Kidney (tissue), 14 donors: ENCODE results near the gene KRT36. TPM values are rescaled to one million over a fixed set of nuclear protein-coding genes. Genes with fewer than 3 reads are reported as not detected.

Source experiments
- DNase-seq, 5 donors: peaks; one replicate each; pipeline ENCODE4 v3.0.0-alpha.2; 2013 to 2020
- FAIRE-seq: peaks from 2 replicates; lab custom pipeline; 2012; peaks lifted over from hg19 to GRCh38; lab: Jason Lieb, UNC
- H3K27ac ChIP-seq, 2 donors: one replicate each; pipeline ENCODE4 v1.7.0; 2013; ENCODE audit warnings: low read depth in 2 of 2, low read length in 2 of 2, inconsistent platforms in 1 of 2
- H3K27me3 ChIP-seq: one replicate; pipeline ENCODE4 v1.7.1; 2013; ENCODE audit warnings: low read length, inconsistent platforms; ENCODE audit not compliant: control insufficient read depth, insufficient read depth
- H3K36me3 ChIP-seq, 3 donors: one replicate each; pipeline versions ENCODE4 v1.7.0 to v1.7.1; 2013; ENCODE audit warnings: low read length in 3 of 3, control low read depth in 1 of 3, inconsistent platforms in 1 of 3; ENCODE audit not compliant: insufficient read depth in 3 of 3, control insufficient read depth in 2 of 3
- H3K4me1 ChIP-seq, 3 donors: one replicate each; pipeline versions ENCODE4 v1.7.0 to v1.7.1; 2013; ENCODE audit warnings: low read length in 3 of 3, inconsistent platforms in 1 of 3, low read depth in 1 of 3; ENCODE audit not compliant: control insufficient read depth in 2 of 3, insufficient read depth in 2 of 3
- H3K4me3 ChIP-seq, 3 donors: one replicate each; pipeline versions ENCODE4 v1.7.0 to v1.8.1; 2013; ENCODE audit warnings: low read length in 3 of 3, control low read depth in 1 of 3, inconsistent platforms in 1 of 3
- H3K9ac ChIP-seq, 3 donors: one replicate each; pipeline versions ENCODE4 v1.7.0 to v1.7.1; 2013; ENCODE audit warnings: low read length in 3 of 3, control low read depth in 1 of 3, inconsistent platforms in 1 of 3
- H3K9me3 ChIP-seq, 3 donors: one replicate each; pipeline versions ENCODE4 v1.7.0 to v1.7.1; 2013; ENCODE audit warnings: low read length in 3 of 3, control low read depth in 1 of 3, inconsistent platforms in 1 of 3; ENCODE audit not compliant: control insufficient read depth in 2 of 3, insufficient read depth in 1 of 3
- intact Hi-C: fragments of 100-400 bp; cut with DNase I; formaldehyde crosslinking; loops from one replicate; pipeline ENCODE4 v1.11.1; 2022
- polyA plus RNA-seq: library from polyadenylated mRNA; stranded (reverse); fragments of 350-450 nt; fragmentation: Illumina TruSeq; extraction: RNeasy Lipid Tissue Mini Kit (QIAGEN cat#74804); gene quantifications from one replicate; pipeline ENCODE4 v1.2.3, GENCODE V29; 2014; ENCODE audit warnings: low read depth, low replicate concordance; ENCODE audit not compliant: insufficient read depth
- total RNA-seq: library from RNA; stranded (reverse); fragmentation: NEBNext Ultra II Directional; extraction: Animal tissue kit (Norgen Biotek cat#: 25700); gene quantifications from one replicate; pipeline ENCODE4 v1.2.1, GENCODE V29; 2021
- TF ChIP-seq, protein P1 (sequence below): IDR thresholded peaks from 3 replicates; pipeline ENCODE4 v1.5.1; 2012; ENCODE audit warnings: mild to moderate bottlenecking, moderate library complexity, borderline replicate concordance; ENCODE audit not compliant: insufficient read depth; ENCODE audit errors: extremely low read depth
- donor health status: control.
- donor health status: control.
- donor health status: control.
- donor health status: control.
- donor health status: control.
- donor health status: DM: yes; HTN: yes; CAD: no.
- donor health status: Normal renal cell carcinoma (clear cell type).

KRT36 gene
- total and polyA plus RNA-seq, 2 donors from 2014 or later = not detected

GRCh38 chr17:41480581-41480980, 9.1 kb downstream of the KRT36 start:
- Histone ChIP-seq H3K9ac (no peak overlapping the region), H3K9me3 (no peaks in the 10 kb centered on the region), H3K4me1 (peaks cover 0 to 3% (median 0%) of the 10 kb centered on the region in 3 donors), H3K4me3 (no peak overlapping the region), H3K36me3 (no peaks in the 10 kb centered on the region), H3K27me3 (no peaks in the 10 kb centered on the region), H3K27ac (no peak overlapping the region)
- intact Hi-C loops = no loop called here
- DNase-seq = no peak
- FAIRE-seq = no peak
- TF ChIP-seq, protein P1, sequence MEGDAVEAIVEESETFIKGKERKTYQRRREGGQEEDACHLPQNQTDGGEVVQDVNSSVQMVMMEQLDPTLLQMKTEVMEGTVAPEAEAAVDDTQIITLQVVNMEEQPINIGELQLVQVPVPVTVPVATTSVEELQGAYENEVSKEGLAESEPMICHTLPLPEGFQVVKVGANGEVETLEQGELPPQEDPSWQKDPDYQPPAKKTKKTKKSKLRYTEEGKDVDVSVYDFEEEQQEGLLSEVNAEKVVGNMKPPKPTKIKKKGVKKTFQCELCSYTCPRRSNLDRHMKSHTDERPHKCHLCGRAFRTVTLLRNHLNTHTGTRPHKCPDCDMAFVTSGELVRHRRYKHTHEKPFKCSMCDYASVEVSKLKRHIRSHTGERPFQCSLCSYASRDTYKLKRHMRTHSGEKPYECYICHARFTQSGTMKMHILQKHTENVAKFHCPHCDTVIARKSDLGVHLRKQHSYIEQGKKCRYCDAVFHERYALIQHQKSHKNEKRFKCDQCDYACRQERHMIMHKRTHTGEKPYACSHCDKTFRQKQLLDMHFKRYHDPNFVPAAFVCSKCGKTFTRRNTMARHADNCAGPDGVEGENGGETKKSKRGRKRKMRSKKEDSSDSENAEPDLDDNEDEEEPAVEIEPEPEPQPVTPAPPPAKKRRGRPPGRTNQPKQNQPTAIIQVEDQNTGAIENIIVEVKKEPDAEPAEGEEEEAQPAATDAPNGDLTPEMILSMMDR = no peak

DNA sequence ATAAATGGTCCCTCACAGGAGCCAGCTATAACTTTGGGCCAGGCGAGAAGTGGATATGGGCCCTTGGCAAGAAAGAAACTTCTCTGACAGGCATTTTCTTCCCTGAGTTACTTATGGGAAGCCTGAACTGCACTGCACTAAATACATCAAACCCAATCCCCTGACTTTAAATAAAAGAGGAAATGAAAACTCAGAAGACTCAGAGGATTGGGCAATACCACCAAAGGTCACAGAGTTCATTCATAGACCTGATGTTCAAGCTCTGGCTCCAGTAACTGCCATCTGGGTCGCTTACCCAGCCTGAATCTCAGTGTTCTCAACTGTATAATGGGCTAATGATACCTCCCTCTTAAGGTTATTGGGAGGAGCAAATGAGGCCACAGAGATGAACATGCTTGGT, 9.6 kb downstream of the KRT36 start:
- no peak overlapping the region for H3K27ac ChIP-seq
- H3K36me3 ChIP-seq = no peaks in the 10 kb centered on the region
- H3K9ac ChIP-seq = no peak overlapping the region
- intact Hi-C loops = no loop called here
- FAIRE-seq = no peak
- H3K27me3 ChIP-seq = no peaks in the 10 kb centered on the region
- TF ChIP-seq, protein P1 = no peak
- H3K9me3 ChIP-seq = no peaks in the 10 kb centered on the region
- peaks cover 0 to 3% (median 0%) of the 10 kb centered on the region in 3 donors for H3K4me1 ChIP-seq
- no peak for DNase-seq
- H3K4me3 ChIP-seq = no peak overlapping the region

GRCh38 chr17:41478237-41478636, 11.5 kb downstream of the KRT36 start:
- TF ChIP-seq, protein P1 = no peak
- no peaks in the 10 kb centered on the region for H3K36me3 ChIP-seq
- no peak overlapping the region for H3K27ac ChIP-seq
- no peaks in the 10 kb centered on the region for H3K9me3 ChIP-seq
- DNase-seq = peak in 1 of 5 donors; percentile 86
- FAIRE-seq = no peak
- no peak overlapping the region for H3K9ac ChIP-seq
- H3K4me3 ChIP-seq = no peak overlapping the region
- intact Hi-C loops = no loop called here
- H3K4me1 ChIP-seq = peaks cover 0 to 3% (median 0%) of the 10 kb centered on the region in 3 donors
- no peaks in the 10 kb centered on the region for H3K27me3 ChIP-seq
